Bronchial epithelial cell (primary cell): ENCODE measurements around the gene LRRC37A3. TPM values are rescaled to one million over a fixed set of nuclear protein-coding genes. Genes with fewer than 3 reads are reported as not detected.
"Not testable (repeated sequence)": the region's sequence is repeated elsewhere in the genome, so short reads cannot be mapped to it uniquely, and the experiment has no call there.

Experiments used
- DNase-seq: peaks from one replicate; pipeline ENCODE4 v3.0.0-alpha.2; 2010; ENCODE audit warnings: low read depth
- FAIRE-seq: peaks from 2 replicates; lab custom pipeline; 2011; peaks lifted over from hg19 to GRCh38; lab: Jason Lieb, UNC
- H3K27me3 ChIP-seq: 2 replicates; pipeline ENCODE4 v1.5.1; 2011; ENCODE audit warnings: low read length; ENCODE audit not compliant: control insufficient read depth, insufficient read depth
- H3K36me3 ChIP-seq: 2 replicates; pipeline ENCODE4 v1.5.1; 2011; ENCODE audit warnings: low read length; ENCODE audit not compliant: control insufficient read depth, insufficient read depth
- H3K4me3 ChIP-seq: 2 replicates; pipeline ENCODE4 v1.5.1; 2011; ENCODE audit warnings: mild to moderate bottlenecking, low read depth, low read length, control low read depth
- total RNA-seq: library from RNA; depleted of rRNA; stranded (reverse); fragments of >200 nt; gene quantifications from 2 replicates; pipeline ENCODE4 v1.2.1, GENCODE V29; 2014
- TF ChIP-seq, protein P1 (sequence below): IDR thresholded peaks from 2 replicates; pipeline ENCODE4 v1.5.1; 2011; ENCODE audit warnings: mild to moderate bottlenecking, moderate library complexity, low read length, control low read depth, inconsistent platforms; ENCODE audit not compliant: insufficient read depth, severe bottlenecking

Gene LRRC37A3
- total RNA-seq, 1 donor from 2014 or later: 1.1 TPM

DNA sequence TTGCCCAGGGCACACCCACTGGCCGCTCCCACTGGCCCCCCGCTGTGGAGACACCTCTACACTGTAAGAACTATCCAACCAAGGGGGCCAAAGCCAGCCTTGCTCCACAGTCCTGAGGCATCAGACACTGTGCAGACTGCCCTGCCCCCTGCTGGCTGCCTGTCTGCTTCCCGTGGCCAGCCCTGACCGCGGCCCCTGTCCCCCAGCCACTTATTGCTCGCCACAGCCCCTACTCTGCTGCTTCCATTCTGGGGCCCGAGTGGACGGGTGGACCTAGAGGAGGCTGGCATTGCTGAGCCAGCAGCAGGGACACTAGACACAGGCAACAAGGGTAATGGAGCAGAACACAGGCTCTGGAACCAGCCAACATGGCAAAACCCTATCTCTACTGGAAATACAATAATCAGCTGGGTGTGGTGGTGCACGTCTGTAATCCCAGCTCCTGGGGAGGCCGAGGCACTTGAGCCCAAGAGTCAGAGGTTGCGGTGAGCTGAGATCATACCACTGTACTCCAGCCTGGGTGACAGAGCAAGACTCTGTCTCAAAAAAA lies 19.7 kb upstream of the LRRC37A3 start:
- no peaks in the 10 kb centered on the region for H3K36me3 ChIP-seq
- FAIRE-seq (no peak), DNase-seq (no peak)
- no peak overlapping the region for H3K4me3 ChIP-seq
- TF ChIP-seq, protein P1, sequence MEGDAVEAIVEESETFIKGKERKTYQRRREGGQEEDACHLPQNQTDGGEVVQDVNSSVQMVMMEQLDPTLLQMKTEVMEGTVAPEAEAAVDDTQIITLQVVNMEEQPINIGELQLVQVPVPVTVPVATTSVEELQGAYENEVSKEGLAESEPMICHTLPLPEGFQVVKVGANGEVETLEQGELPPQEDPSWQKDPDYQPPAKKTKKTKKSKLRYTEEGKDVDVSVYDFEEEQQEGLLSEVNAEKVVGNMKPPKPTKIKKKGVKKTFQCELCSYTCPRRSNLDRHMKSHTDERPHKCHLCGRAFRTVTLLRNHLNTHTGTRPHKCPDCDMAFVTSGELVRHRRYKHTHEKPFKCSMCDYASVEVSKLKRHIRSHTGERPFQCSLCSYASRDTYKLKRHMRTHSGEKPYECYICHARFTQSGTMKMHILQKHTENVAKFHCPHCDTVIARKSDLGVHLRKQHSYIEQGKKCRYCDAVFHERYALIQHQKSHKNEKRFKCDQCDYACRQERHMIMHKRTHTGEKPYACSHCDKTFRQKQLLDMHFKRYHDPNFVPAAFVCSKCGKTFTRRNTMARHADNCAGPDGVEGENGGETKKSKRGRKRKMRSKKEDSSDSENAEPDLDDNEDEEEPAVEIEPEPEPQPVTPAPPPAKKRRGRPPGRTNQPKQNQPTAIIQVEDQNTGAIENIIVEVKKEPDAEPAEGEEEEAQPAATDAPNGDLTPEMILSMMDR: peak; percentile 82
- no peaks in the 10 kb centered on the region for H3K27me3 ChIP-seq

DNA sequence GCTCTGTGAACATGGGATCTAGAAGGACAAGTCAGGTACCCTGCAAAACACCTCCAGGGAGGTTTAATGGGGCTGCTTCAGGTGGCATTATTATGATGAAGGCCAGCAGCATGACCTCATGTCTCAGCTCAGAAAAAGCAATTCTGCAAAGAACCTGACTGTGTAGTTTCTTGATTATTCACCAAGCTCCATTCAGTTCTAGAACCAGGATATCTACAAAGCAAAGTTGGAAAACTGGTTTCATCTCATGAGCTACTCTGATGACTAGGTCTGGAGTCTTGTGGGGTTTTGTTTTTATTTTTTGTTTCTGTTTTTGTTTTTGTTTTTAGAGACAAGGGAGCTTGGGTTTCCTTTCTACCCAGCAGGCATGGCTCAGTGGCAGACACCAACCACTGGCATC lies 19.0 kb upstream of the LRRC37A3 start:
- no peaks in the 10 kb centered on the region for H3K36me3 ChIP-seq
- DNase-seq (peak; percentile 73), FAIRE-seq (no peak)
- H3K27me3 ChIP-seq: no peaks in the 10 kb centered on the region
- TF ChIP-seq, protein P1: no peak
- H3K4me3 ChIP-seq: no peak overlapping the region

DNA sequence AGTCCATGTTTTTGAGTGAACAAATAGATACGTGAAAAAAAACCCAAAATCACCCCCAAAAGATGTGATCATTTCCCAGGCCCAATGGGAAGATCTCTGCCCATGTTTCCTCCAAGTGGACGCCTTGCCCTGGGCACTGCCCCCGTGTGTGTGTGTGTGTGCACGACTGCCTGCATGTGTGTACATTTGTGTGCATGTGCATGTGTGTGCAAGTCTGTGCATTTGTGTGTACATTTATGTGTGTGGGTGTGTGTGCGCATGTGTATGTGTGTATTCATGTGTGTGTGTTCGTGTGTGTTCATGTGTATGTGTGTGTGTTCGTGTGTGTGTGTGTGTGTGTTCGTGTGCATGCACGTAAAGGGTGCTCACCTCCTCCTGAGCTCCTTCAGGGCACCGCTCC lies 16.8 kb upstream of the LRRC37A3 start:
- H3K27me3 ChIP-seq: no peaks in the 10 kb centered on the region
- FAIRE-seq (peak; percentile 7), DNase-seq (no peak)
- H3K36me3 ChIP-seq: no peaks in the 10 kb centered on the region
- H3K4me3 ChIP-seq: no peak overlapping the region
- TF ChIP-seq, protein P1: no peak

DNA sequence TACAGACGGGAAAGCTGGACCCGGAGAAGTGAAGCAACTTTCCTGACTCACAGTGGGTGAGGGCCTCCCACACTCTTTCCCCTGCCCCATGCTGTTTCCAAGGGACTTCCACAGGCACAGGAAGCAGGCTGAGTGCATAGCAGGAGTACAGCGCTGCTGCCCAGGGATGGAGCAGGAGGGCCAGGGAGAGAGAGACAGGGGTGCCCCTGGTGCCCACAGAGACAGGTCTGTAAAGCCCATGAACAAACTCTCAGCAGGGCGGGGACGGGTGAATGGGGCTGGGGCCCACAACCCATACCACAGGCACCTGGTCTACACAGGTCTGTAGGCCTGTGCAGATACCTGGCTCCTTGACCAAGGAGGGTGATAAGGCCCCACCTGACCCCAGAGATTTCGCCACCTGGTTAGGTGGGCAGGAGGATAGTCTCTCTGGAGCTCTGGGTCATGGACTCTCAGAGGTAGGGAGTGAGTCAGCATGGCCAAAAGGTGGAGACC lies 15.1 kb upstream of the LRRC37A3 start:
- H3K27me3 ChIP-seq, H3K36me3 ChIP-seq, DNase-seq, FAIRE-seq, H3K4me3 ChIP-seq: not testable (repeated sequence)

DNA sequence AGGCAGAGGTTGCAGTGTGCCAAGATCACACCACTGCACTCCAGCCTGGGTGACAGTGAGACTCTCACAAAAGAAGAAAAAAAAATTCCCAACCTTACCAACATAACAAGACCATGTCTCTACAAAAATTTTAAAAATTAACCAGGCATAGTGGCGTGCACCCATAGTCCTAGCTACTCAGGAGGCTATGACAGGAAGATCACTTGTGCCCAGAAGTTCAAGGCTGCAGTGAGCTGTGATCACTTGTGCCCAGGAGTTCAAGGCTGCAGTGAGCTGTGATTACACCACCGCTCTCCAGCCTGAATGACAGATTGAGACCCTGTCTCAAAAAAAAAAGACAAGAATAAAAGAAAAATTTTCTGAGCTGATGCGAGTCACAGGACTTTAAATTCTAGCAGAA lies 13.6 kb upstream of the LRRC37A3 start:
- not testable (repeated sequence) for H3K36me3 ChIP-seq, DNase-seq, H3K27me3 ChIP-seq, H3K4me3 ChIP-seq, FAIRE-seq

DNA sequence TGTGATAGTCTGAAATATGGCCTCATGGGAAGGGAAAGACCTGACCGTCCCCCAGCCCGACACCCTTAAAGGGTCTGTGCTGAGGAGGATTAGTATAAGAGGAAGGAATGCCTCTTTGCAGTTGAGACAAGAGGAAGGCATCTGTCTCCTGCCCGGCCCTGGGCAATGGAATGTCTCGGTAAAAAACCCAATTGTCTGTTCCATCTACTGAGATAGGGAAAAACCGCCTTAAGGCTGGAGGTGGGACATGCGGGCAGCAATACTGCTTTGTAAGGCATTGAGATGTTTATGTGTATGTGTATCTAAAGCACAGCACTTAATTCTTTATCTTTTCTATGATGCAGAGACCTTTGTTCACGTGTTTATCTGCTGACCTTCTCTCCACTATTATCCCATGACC lies 11.1 kb upstream of the LRRC37A3 start:
- not testable (repeated sequence) for H3K36me3 ChIP-seq, FAIRE-seq, H3K4me3 ChIP-seq, DNase-seq, H3K27me3 ChIP-seq

DNA sequence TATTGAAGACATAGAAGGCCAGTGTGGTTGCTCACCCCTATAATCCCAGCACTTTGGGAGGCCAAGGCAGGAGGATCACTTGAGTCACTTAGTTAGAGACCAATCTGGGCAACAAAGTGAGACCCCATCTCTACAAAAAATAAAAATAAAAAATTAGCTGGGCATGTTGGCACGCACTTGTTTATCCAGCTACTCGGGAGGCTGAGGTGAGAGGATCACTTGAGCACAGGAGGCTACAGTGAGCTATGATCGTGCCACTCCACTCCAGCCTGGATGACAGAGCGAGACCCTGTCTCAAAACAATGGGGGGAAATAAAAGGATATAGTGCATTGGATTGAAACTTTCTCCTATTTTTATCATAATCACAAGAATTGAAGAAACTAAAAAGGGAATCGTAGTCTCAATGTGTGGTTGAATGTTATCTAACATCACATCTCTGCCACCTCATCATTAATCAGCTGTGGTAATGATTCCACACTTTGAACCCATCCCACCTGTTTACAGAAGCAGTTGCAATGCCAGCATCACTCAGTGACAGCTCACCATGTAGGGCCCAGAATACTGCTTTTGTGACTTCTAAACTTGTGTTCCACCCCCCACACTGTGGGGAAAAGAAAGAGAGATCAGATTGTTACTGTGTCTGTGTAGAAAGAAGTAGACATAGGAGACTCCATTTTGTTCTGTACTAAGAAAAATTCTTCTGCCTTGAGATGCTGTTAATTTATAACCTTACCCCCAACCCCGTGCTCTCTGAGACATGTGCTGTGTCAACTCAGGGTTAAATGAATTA lies 10.3 kb upstream of the LRRC37A3 start:
- H3K27me3 ChIP-seq, H3K4me3 ChIP-seq, FAIRE-seq, H3K36me3 ChIP-seq: not testable (repeated sequence)
- DNase-seq: peak; percentile 90

DNA sequence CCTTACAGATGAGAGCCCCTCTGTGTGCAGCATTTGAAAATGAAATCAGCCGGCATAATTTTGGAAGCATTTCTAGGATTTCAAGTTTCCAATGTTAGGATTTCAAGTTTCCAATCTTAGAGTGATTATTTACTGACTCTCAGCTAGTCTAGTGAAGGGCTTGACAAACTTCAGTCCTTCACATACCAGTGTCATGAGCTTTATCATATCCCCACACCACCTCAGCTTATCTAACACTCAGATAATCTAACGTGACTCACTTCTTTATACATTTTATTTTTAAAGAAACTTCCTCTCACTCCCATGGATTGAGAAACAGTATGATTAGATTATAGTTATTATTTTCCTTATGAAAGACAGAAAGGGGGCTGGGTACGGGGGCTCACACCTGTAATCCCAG lies 9.4 kb upstream of the LRRC37A3 start:
- FAIRE-seq, H3K36me3 ChIP-seq, H3K27me3 ChIP-seq, H3K4me3 ChIP-seq: not testable (repeated sequence)
- DNase-seq: peak; percentile 29
